ENCODE measurements around the gene LUZP2.

DNA sequence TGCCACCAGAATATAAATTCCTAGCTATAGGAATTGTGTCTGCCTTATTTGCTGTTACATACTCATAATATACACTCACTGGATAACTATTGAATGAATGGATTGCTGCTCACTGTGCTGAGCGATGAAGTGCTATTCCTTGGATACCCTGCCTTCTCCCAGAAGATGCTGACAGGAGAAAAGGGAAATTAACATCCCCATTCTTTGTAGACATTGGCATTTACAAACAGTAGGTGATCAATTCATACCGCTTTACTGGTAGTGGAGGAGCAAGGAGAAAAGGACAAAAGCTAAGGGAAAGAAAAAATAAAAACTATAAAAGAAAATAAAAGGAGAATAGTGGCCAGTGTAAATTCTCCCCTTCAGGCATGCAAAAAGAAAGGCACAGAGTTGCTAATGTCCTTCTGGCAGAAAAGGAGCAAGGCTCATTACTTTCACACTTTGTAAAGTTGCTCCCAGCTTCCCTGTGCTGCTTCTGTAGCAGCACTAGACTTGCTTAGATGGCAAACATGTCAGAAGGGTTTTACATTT is 183.0 kb downstream of the LUZP2 start:
- TF ChIP-seq, protein P1, sequence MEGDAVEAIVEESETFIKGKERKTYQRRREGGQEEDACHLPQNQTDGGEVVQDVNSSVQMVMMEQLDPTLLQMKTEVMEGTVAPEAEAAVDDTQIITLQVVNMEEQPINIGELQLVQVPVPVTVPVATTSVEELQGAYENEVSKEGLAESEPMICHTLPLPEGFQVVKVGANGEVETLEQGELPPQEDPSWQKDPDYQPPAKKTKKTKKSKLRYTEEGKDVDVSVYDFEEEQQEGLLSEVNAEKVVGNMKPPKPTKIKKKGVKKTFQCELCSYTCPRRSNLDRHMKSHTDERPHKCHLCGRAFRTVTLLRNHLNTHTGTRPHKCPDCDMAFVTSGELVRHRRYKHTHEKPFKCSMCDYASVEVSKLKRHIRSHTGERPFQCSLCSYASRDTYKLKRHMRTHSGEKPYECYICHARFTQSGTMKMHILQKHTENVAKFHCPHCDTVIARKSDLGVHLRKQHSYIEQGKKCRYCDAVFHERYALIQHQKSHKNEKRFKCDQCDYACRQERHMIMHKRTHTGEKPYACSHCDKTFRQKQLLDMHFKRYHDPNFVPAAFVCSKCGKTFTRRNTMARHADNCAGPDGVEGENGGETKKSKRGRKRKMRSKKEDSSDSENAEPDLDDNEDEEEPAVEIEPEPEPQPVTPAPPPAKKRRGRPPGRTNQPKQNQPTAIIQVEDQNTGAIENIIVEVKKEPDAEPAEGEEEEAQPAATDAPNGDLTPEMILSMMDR (IDR thresholded peaks at IDR 0.05) = no peak
- TF ChIP-seq POLR2A (IDR thresholded peaks at IDR 0.05) = no peak

Data from tibial nerve (tissue), 3 donors.